GM12873 (cell line): ENCODE data around the gene ASB5.

Experiments
- TF ChIP-seq, protein P1 (sequence below): IDR thresholded peaks from 2 replicates; pipeline ENCODE4 v1.5.1; 2012; ENCODE audit warnings: low read depth, mild to moderate bottlenecking, moderate library complexity, low read length, control low read depth; ENCODE audit not compliant: insufficient read depth; ENCODE audit errors: missing control alignments

ASB5 gene

DNA sequence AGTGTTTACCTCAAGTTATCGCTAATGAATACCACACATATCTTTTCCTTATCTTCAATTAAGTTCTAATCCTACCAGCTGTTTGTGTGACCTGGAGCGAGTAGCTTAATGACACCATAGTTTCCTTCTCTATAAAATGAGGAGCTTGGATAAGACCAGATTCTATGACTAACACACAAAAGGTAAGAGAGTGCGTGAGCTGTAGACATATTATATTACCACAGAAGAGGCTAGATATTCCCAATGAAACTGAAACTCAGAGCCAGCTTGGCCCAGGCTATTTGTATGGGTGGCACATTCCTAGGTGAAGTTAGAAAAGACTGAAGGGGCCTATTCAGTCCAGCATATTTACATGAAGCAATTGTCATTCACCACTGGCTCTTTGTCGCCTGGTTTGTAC is 30.2 kb downstream of the ASB5 start:
- TF ChIP-seq, protein P1, sequence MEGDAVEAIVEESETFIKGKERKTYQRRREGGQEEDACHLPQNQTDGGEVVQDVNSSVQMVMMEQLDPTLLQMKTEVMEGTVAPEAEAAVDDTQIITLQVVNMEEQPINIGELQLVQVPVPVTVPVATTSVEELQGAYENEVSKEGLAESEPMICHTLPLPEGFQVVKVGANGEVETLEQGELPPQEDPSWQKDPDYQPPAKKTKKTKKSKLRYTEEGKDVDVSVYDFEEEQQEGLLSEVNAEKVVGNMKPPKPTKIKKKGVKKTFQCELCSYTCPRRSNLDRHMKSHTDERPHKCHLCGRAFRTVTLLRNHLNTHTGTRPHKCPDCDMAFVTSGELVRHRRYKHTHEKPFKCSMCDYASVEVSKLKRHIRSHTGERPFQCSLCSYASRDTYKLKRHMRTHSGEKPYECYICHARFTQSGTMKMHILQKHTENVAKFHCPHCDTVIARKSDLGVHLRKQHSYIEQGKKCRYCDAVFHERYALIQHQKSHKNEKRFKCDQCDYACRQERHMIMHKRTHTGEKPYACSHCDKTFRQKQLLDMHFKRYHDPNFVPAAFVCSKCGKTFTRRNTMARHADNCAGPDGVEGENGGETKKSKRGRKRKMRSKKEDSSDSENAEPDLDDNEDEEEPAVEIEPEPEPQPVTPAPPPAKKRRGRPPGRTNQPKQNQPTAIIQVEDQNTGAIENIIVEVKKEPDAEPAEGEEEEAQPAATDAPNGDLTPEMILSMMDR, result no peak

DNA sequence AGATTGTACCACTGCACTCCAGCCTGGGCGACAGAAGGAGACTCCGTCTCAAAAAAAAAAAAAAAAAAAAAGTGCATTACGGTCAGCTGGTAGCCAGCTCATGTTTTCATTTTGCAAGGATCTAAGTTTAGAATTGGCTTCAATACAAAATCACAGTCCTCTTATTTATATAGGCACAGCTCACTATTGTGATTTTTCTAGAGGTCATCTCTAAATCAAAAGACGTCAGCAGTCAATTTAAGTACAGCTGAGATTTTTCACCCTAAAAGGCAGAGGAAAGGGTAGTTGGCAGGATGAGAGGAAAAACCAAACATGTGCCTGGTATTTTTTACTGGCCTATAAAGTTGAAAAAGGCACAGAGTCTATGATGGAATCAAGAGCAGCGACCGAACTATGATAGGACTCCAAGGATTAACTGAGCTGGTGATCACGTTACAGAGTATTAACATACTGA is 30.8 kb downstream of the ASB5 start:
- TF ChIP-seq, protein P1, result no peak

GRCh38 chr4:176236946-176237345 is 32.1 kb downstream of the ASB5 start:
- TF ChIP-seq, protein P1, result no peak

GRCh38 chr4:176230836-176231235 is 38.2 kb downstream of the ASB5 start:
- TF ChIP-seq, protein P1, result no peak

DNA sequence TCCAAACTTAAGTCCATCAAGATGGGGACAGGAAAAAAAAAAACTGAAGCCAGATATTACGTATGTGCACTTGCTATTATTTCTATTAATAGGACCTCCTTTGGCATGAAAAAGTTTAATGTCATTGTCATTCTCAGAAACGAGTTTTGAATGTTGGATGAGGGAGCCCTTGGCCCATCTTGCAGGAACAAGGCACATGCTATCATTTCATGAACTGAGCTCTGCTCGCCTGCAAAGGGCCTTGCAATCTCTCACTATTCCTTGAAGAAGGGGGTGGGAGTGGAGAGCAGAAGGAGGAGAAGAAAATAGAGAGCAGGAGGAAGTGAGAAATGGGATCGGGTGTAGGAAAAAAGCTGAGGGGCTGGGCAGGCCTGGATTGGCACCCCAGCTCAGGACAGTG is 39.4 kb downstream of the ASB5 start:
- TF ChIP-seq, protein P1, result no peak

DNA sequence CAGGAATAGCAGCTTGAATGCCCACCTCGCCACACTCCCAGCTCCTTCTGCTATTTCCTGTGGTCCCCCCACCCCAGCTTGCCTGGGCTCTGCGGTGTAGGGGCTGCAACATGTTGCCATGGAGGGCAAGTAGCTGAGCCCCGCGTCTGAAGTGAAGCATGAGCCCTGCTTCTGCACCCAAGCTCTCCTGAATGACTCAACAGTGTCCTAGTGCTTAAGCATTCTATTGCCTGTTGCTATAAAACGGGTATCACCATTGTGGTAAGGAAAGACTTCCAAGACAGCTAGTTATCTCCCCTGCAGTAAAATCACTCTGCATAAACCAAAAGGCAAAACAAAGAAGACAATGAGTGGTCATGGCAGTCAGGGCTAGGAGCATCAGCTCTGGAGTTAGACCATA is 42.3 kb downstream of the ASB5 start:
- TF ChIP-seq, protein P1, result no peak

DNA sequence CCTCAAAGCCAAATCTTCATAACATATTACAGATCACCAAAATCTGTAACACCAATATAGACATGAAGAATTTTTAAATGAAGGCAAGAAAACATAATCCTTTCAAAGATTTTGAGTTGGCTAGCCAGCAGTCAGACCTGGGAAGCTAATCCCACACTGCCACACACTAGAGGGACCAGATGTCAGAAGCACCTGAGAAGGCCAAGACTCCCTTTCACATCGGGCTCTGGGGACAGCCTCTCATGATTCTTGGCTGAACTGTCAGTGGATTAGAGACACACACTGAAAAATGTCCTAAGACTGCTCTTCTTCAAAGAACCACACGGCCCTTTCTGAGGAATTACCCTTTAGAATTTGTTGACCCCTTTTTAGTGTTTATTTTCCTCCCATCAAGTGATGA is 45.5 kb downstream of the ASB5 start:
- TF ChIP-seq, protein P1, result no peak
